Tibial artery (tissue), 4 donors: Measurements from ENCODE around the gene CCDC178.

ENCODE experiments used
- DNase-seq, 2 donors: peaks; one replicate each; pipeline ENCODE4 v3.0.0-alpha.2; 2019
- H3K27ac ChIP-seq, 2 donors: fragments of 200-600 bp; sonication (generic) in 1 of 2; 1 replicate in 1 of 2; 2 replicates in 1 of 2; pipeline ENCODE4 v1.5.1; 2018 to 2019; ENCODE audit warnings: mild to moderate bottlenecking in 1 of 2
- H3K27me3 ChIP-seq, 2 donors: fragments of 200-600 bp; sonication (generic) in 1 of 2; one replicate each; pipeline versions ENCODE4 v1.5.1 to v1.6.0; 2016 to 2019
- H3K36me3 ChIP-seq, 3 donors: fragments of 200-600 bp; sonication (generic) in 2 of 3; one replicate each; pipeline ENCODE4 v1.5.1; 2016 to 2019; ENCODE audit warnings: mild to moderate bottlenecking in 2 of 3
- H3K4me1 ChIP-seq, 4 donors: fragments of 200-600 bp; sonication (generic) in 2 of 4; 1 replicate in 3 of 4; 2 replicates in 1 of 4; pipeline ENCODE4 v1.5.1; 2016 to 2019
- H3K4me3 ChIP-seq, 2 donors: fragments of 200-600 bp; sonication (generic) in 1 of 2; 1 replicate in 1 of 2; 2 replicates in 1 of 2; pipeline ENCODE4 v1.5.1; 2018 to 2019; ENCODE audit warnings: mild to moderate bottlenecking in 2 of 2
- H3K9me3 ChIP-seq, 3 donors: fragments of 200-600 bp; sonication (generic) in 1 of 3; one replicate each; pipeline ENCODE4 v1.5.1; 2016 to 2019
- intact Hi-C: fragments of 100-400 bp; cut with DNase I; formaldehyde crosslinking; loops from one replicate; pipeline ENCODE4 v1.15.0; 2023; ENCODE audit warnings: low total_unique reads
- TF ChIP-seq, protein P1 (sequence below), 2 experiments: fragments of 200-600 bp in 1 of 2; fragments of 450-650 bp in 1 of 2; IDR thresholded peaks; one replicate each; pipeline ENCODE4 v1.5.1; 2017 to 2019; ENCODE audit warnings: antibody characterized with exemption in 2 of 2, mild to moderate bottlenecking in 1 of 2, moderate library complexity in 1 of 2

Gene CCDC178

DNA sequence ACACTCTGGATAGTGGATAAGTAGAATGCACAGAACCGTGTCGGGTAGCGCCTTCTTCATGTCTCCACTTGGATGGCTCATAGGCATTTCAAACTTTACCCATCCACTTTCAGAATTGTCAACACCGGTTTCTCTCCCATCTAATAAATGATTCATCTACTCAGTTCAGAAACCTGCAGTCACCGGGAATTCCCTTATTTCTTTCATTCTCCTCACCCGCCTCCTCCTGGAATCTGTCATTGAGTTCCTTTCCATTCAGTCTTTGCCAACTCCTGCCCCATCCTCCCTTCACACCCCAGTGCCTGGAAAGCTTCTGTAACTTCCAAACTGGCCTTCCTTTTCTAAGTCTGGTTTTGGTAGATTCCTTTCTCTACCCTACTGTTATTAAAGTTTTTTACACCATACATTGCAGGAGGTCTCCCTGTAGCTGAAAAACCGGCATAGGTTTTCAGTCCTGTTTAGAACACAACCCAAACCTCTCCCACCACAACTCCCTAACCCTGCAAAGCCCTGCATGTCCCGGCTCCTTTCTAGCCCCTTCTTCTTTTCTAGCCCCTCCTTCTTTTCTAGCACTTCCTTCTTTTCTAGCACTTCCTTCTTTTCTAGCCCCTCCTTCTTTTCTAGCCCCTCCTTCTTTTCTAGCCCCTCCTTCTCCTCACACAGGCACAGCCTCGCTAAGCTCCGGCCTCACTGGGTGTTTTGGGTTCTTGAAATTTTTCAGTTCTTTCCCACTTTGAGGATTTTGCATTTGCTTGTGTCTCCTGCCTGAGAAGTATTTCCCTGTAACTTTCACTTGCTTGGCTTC, 533.8 kb downstream of the CCDC178 start:
- intact Hi-C loops = no loop called here
- Histone ChIP-seq H3K9me3 (no peaks in the 10 kb centered on the region), H3K36me3 (no peaks in the 10 kb centered on the region), H3K27ac (no peak overlapping the region), H3K27me3 (no peaks in the 10 kb centered on the region), H3K4me1 (no peaks in the 10 kb centered on the region), H3K4me3 (no peak overlapping the region)
- DNase-seq = no peak
- TF ChIP-seq, protein P1, sequence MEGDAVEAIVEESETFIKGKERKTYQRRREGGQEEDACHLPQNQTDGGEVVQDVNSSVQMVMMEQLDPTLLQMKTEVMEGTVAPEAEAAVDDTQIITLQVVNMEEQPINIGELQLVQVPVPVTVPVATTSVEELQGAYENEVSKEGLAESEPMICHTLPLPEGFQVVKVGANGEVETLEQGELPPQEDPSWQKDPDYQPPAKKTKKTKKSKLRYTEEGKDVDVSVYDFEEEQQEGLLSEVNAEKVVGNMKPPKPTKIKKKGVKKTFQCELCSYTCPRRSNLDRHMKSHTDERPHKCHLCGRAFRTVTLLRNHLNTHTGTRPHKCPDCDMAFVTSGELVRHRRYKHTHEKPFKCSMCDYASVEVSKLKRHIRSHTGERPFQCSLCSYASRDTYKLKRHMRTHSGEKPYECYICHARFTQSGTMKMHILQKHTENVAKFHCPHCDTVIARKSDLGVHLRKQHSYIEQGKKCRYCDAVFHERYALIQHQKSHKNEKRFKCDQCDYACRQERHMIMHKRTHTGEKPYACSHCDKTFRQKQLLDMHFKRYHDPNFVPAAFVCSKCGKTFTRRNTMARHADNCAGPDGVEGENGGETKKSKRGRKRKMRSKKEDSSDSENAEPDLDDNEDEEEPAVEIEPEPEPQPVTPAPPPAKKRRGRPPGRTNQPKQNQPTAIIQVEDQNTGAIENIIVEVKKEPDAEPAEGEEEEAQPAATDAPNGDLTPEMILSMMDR (IDR thresholded peaks at IDR 0.05) = no peak

DNA sequence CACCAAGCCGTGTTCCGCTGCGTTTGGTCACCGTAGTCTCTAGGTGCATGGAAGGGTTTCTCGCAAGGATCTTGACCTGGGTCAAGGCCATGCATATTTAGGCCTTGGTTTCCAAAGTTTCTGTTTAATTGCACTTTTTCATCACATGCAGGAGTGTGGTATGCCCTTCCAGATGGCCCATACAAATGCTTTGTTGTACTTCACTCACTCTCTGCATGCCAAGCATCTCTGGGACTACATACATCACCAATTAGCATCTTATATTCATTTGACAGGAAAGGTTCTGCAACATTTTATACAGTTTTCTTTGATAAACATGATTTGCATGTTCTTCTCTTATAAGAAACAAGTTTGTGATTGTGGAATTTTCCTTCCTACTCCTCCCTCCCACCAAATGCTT, 534.9 kb downstream of the CCDC178 start:
- intact Hi-C loops = no loop called here
- Histone ChIP-seq H3K27ac (no peak overlapping the region), H3K36me3 (no peaks in the 10 kb centered on the region), H3K27me3 (no peaks in the 10 kb centered on the region), H3K4me1 (no peaks in the 10 kb centered on the region), H3K4me3 (no peak overlapping the region), H3K9me3 (no peaks in the 10 kb centered on the region)
- TF ChIP-seq, protein P1 (IDR thresholded peaks at IDR 0.05) = no peak
- no peak for DNase-seq

DNA sequence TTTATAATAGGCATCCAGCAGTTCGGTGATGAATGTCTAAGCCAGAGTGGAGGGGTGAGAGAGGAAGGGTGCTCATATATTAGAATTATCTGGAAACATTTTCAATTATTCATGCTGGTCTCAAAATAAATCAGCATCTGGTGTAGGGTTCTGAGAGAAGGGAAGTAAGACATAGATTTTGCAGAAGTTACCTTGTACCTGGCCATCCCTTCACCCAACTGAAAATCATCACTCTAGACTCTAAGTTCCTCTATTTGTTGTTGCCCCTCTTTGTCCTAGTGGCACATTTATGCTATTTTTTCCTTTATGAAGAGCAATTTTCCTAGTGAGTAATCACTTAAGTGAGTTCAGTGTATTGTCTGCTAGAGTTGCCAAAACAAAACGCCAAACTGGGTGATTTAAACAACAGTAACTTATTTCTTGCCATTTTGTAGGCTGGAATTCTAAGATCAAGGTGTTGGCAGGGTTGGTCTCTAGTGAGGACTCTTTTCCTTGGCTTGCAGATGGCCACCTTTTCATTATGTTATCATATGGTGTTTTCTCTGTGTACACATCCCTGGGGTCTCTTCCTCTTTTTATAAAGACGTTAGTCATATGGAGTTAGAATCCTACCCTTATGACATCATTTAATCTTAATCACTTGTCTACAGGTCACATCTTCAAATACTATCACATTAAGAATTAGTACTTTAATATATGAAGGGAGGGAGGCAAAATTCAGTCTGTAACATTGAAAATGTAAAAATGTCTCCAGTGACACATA, 537.8 kb downstream of the CCDC178 start:
- Histone ChIP-seq H3K4me1 (no peaks in the 10 kb centered on the region), H3K36me3 (no peaks in the 10 kb centered on the region), H3K9me3 (no peaks in the 10 kb centered on the region), H3K4me3 (no peak overlapping the region), H3K27me3 (no peaks in the 10 kb centered on the region), H3K27ac (no peak overlapping the region)
- intact Hi-C loops = no loop called here
- DNase-seq = no peak
- TF ChIP-seq, protein P1 (IDR thresholded peaks at IDR 0.05) = no peak

DNA sequence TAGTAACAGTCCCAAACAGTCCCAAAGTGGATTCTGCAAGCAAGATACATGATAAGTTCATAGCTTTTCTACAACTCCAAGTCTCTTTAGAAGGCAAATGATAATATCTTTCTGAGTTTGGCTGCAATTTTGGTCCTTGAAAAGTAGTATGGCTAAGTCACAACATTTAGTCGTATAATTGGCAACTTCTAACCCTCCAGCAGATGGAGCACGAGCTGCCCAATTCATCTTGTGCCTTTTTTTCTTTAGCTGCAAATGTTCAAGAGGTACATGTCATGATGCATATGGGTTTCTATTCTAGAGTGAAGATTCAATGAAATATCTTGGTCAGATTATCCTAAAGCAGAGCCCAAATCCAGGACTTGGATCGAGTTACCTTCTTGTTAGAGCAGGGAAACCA, 540.7 kb downstream of the CCDC178 start:
- TF ChIP-seq, protein P1 (IDR thresholded peaks at IDR 0.05) = no peak
- intact Hi-C loops = no loop called here
- Histone ChIP-seq H3K4me3 (no peak overlapping the region), H3K27ac (no peak overlapping the region), H3K27me3 (no peaks in the 10 kb centered on the region), H3K36me3 (no peaks in the 10 kb centered on the region), H3K9me3 (peaks cover 0 to 13% (median 7%) of the 10 kb centered on the region in 3 donors), H3K4me1 (no peaks in the 10 kb centered on the region)
- no peak for DNase-seq

DNA sequence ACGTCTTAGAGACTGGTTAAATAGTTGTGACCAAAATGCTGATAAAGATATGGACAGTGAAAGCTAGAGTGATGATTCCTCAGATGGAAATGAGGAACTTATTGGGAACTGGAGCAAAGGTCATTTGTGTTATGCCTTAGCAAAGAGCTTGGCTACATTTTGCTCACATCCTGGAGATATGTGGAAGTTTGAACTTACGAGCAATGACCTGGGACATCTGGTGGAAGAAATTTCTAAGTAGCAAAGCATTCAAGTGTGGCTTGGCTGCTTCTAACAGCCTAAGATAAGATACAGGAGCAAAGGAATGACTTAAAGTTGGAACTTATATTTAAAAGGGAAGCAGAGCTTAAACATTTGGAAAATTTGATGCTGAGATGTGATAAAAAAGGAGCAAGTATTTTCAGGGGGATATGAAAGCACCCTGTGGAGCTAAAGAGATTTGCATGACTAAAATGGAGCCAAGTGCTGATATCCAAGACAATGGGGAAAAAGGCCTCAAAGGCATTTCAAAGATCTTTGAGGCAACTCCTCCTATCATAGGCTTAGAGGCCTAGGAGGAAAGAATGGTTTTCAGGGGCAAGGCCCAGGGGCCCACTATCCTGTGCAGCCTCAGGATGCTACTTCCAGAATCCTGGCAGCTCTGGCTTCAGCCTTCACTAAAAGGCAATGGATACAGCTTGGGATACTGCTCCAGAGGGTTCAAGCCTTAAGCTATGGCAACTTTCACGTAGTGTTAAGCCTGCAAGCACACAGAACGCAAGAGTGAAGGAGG, 543.6 kb downstream of the CCDC178 start:
- TF ChIP-seq, protein P1 (IDR thresholded peaks at IDR 0.05) = no peak
- Histone ChIP-seq H3K27ac (no peak overlapping the region), H3K9me3 (peaks cover 0 to 13% (median 7%) of the 10 kb centered on the region in 3 donors), H3K27me3 (no peaks in the 10 kb centered on the region), H3K36me3 (no peaks in the 10 kb centered on the region), H3K4me3 (no peak overlapping the region), H3K4me1 (no peaks in the 10 kb centered on the region)
- no peak for DNase-seq
- intact Hi-C loops = no loop called here
